Stimulated activated CD8-positive, alpha-beta memory T cell treated with anti-CD3 and anti-CD28 coated beads, Interleukin-12 subunit alpha, Interleukin-12 subunit beta, amount 100 ng/mL, for 1 hour (primary cell): Measurements from ENCODE around the gene SCARF2.

Experiments
- DNase-seq: peaks from one replicate; pipeline ENCODE4 v3.0.0-alpha.2; 2020; ENCODE audit warnings: low read depth

The SCARF2 gene

GRCh38 chr22:20439556-20439927 is 1.9 kb upstream of the SCARF2 start:
- no peak for DNase-seq

- DNase-seq, result no peak
These were observed 1.3 kb upstream of the SCARF2 start for GRCh38 chr22:20438678-20439492.

DNA sequence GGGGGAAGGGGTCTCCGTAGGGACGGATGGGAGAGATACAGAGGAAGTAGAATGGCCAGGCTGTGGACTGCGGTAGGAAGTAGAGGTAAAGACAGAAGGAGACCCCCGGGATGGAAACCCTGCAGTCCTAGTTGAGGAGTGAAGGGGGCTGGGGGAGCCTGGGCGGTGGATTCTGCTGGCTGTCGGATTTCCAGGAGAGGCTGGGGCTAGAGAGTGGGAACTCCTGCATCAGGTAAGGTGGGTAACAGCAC is 727 bp upstream of the SCARF2 start:
- DNase-seq, result no peak

- no peak for DNase-seq
These were observed 635 bp downstream of the SCARF2 start for GRCh38 chr22:20436768-20437612.

DNA sequence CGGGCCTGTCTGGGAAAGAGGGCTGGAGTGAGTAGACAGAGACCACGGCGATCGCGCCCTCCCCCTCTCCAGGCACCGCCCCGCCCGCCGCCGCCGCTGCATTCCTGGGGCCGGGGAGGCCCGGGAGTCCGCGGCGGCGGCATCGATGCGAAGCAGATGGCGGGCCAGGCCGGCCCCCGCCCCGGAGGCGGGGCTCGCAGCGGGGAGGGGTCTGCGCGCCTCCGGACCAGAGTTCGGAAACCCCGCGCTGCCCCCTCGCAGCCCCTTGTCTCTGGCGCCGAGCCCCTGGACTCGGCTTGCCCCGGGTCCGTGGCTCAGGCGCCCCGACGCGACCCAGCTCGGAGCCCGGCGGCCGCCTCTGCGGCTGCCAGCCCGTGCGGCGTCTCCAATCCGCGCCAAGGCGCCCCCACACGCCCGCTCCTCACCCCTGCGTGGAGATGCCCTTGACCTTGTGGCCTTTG is 1.3 kb downstream of the SCARF2 start:
- DNase-seq, result no peak

DNA sequence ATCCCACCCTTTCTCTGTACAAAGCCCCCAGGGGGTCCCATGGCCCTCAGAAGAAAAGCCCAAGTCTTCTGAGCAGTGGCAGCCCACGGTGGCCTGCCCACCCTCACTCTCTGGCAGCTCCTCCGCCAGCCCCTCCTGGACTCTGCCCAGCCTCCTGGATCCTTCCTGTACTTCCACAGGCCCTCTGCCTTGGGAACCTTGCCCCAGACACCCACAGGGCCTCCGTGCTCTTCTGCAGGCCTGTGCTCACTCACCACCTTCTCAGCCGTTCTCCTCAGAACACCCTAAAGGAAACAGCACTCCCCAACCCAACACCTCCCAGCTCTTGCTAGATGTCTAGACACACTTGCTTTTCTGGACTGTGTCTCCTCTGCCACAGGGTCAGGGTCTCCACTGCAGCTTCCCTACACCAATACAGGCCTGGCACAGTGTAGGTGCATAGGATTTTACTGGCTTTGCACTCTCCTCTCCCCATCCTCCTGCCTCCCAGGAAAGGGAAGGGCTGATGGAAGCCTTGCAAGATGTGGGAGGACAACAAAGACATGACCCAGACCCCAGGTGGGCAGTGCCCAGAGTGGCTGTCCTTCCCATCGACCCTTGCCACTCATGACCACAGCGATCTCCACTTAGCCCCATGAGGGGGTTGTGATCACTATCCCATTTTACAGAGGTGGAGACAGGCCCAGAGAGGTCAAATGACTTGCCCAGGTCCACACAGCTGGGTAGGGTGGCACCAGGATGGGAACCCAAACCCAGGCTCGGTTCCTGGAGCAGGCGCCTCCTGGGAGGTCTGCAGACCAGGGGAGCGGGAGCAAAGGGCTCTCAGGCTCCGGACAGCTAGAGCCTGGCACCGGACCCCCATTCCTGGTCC is 2.0 kb downstream of the SCARF2 start:
- DNase-seq, result no peak

DNA sequence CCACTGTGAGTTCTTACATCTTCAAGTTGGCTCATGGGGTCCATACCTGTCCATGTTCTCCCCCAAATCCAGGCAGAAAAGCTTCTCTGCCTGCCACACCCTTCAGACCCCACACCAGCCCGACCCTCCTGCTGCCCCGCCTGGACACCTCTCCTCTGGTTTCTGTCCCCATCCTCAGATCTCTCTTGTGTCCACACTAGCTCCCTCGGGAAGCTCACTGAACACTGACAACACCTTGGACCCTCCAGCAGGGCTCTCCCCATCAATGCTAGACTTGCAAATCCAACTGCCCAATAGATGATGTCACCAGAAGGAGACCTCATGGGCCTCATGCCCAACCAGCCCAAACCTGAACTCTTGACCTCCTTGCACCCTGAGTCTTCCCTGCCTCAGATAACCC is 2.9 kb downstream of the SCARF2 start:
- DNase-seq, result no peak

DNA sequence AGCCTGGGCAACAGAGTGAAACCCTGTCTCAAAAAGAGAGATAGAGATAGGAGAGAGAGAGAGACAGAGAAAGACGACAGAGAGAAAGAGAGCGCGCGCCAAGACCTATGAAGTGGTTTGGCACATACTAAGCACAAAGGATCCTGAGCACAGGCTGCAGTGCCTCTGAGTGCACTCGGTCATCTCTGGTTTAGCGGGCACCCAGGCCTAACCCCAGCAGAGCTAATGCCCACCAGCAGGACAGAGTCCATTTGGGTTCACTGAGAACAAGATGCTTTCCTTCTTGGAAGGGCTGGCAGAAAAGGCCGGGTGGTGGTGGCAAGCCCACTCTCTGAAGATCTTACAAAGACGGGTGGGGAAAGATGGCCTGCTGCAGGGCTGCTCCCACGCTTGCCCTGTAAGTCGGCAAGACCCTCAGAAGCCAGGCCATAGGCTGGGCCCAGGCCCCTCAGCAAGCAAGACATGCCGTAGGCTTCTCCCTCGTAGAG is 3.3 kb downstream of the SCARF2 start:
- no peak for DNase-seq

DNA sequence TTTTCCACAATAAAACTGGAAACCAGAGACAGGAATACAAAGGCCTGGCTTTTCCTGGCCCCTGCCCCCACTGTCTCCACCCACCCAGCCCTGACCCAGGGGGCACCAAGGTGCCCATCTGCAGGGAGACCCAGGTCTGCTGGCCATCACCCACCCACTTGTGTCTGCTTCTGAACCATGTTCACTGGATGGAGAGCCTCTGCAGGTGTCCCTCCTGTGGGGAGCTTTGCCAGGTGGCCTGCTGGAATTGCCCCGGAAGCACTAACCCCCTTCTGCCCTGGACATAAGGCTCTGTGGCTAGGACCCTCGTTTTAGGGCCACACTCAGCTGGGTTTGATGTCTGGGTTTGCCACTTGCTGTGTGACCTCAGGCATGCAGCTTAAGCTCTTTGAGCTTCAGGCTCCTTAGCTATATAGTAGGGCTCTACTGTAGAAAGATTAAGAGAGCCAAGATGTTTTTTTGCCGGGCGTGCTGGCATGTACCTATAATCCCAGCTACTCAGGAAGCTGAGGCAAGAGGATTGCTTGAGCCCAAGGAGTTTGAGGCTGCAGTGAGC is 3.9 kb downstream of the SCARF2 start:
- DNase-seq, result no peak

- DNase-seq, result no peak
These were observed 4.4 kb downstream of the SCARF2 start for GRCh38 chr22:20433191-20433590.

DNA sequence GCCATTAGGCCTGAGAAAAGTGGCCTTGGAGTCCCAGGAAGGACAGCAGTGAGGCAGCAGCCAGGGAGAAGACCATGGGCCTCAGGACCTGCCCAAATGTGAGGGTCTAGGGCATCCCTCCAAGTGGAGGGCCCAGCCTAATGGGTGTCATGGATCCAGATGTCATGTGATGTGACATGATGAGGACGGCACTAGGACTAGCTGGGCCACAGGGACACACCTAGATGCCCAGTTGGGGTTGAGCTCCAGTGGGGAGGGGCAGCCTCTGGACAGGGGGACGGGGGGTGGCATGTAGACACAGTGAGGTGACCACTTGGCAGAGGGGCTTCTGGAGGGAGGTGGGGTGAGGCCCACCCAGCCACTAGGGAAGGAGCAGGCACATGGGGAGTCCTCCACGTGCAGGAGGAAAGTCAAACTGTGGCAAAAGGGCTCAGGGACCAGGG is 5.4 kb downstream of the SCARF2 start:
- DNase-seq, result no peak

DNA sequence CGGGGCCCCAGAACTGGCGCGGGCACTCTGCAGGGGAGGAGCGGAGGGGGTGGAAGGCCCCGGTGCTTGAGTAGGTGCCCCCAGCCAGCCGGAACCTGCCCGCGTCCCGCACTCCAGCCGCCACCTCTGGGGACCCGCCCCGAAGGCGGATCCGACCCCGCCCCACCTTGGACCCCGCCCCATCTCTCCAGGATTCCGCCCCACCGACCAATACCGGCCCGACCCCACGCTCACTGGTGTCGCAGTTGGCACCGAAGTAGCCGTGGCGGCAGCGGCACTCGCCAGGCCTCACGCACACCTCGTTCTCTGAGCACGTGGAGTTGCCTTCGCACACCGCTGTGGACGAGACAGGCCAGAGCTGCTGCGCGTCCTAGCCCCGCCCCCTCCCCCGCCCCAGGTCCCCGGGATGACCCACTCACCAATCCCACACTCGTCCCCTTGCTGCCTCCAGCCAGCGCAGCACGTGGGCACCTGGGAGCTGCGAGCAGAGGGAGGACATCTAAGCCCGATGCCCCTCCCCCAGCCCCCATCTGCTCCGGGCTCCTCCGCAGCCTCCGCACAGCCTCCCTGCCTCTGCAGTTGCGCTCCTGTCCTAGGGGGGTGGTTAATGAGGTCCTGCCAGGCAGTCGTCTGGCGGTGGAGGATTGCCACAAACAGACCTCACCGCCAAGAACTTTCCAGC is 6.0 kb downstream of the SCARF2 start:
- no peak for DNase-seq

- peak; percentile 26 for DNase-seq
These were observed 6.7 kb downstream of the SCARF2 start for GRCh38 chr22:20430720-20431510.

GRCh38 chr22:20430101-20430719 is 7.4 kb downstream of the SCARF2 start:
- DNase-seq, result no peak

GRCh38 chr22:20429254-20430100 is 8.1 kb downstream of the SCARF2 start:
- DNase-seq, result peak; percentile 69

GRCh38 chr22:20428496-20429253 is 8.9 kb downstream of the SCARF2 start:
- no peak for DNase-seq

DNA sequence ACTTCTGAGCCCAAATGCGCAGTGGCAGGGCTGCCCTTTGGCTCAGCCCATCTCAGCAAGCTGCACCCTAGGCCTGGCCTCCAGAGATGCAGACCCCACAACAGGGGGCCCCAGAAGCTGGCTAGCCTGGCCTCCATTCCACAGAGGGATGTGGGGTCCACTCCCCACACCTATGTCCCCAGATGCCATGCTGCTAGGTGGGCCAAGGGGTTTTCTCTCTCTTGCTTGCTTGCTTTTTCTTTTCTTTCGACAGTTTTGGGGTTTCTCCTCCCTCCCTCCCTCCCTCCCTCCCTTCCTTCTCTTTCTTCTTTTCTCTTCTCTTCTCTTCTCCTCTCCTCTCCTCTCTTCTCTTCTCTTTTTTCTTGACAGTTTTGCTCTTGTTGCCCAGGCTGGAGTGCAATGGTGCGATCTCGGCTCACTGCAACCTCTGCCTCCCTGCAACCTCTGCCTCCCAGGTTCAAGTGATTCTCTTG is 9.6 kb downstream of the SCARF2 start:
- DNase-seq, result no peak
